Mesothelial cell of epicardium (in vitro differentiated cells): ENCODE results near the gene CNKSR3. TPM values are rescaled to one million over a fixed set of nuclear protein-coding genes. Genes with fewer than 3 reads are reported as not detected.

ENCODE experiments used
- DNase-seq, 2 experiments: peaks; one replicate each; pipeline ENCODE4 v3.0.0; 2021; ENCODE audit warnings: low spot score in 2 of 2; ENCODE audit not compliant: unreplicated experiment in 2 of 2
- H3K27ac Mint-ChIP-seq: 2 replicates; pipeline ENCODE4 v1.8.0; 2021; ENCODE audit warnings: mixed read lengths
- H3K27me3 Mint-ChIP-seq: 2 replicates; pipeline ENCODE4 v1.8.0; 2021; ENCODE audit warnings: low read depth, mixed read lengths
- H3K36me3 Mint-ChIP-seq: 2 replicates; pipeline ENCODE4 v1.8.0; 2021; ENCODE audit warnings: mixed read lengths
- H3K4me1 Mint-ChIP-seq: 2 replicates; pipeline ENCODE4 v1.8.0; 2021; ENCODE audit warnings: mixed read lengths
- H3K4me3 Mint-ChIP-seq: 2 replicates; pipeline ENCODE4 v1.8.0; 2021; ENCODE audit warnings: mild to moderate bottlenecking, moderate library complexity, mixed read lengths
- H3K9me3 Mint-ChIP-seq: 2 replicates; pipeline ENCODE4 v1.8.0; 2021; ENCODE audit warnings: mixed read lengths
- CTCF ChIP-seq: fragments of 200-600 bp; sonication (generic); IDR thresholded peaks from one replicate; pipeline ENCODE4 v1.5.0; 2021; ENCODE audit warnings: antibody characterized with exemption; ENCODE audit not compliant: unreplicated experiment
- total RNA-seq: library from RNA; stranded (reverse); gene quantifications from 3 replicates; pipeline ENCODE4 v1.2.1, GENCODE V29; 2021

The CNKSR3 gene
- total RNA-seq, 1 donor from 2014 or later = 13.4 TPM

DNA sequence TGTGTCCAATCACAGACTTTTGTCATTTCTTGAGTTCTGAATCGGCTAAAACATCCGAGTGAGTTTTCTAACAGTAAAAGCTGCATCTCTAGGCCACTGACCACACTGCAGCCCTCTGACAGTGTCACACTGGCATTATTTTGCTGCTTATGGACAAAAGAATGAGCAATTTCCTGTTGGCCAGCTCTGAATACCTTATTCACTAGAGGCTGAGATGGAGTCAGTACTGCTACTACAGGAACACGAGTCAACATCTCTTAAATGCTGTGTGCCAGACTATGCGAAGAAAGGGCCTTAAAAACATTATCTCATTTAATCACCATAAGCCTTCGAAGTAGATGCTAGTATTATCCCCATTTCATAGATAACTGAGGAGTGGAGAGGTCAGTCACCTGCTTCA, 111.4 kb downstream of the CNKSR3 start:
- H3K27ac Mint-ChIP-seq = no peak overlapping the region
- DNase-seq = no peak
- TF ChIP-seq CTCF = no peak
- H3K9me3 Mint-ChIP-seq = no peaks in the 10 kb centered on the region
- peaks cover 14% of the 10 kb centered on the region for H3K36me3 Mint-ChIP-seq
- H3K27me3 Mint-ChIP-seq = no peaks in the 10 kb centered on the region
- no peak overlapping the region for H3K4me3 Mint-ChIP-seq
- H3K4me1 Mint-ChIP-seq = peaks cover 12% of the 10 kb centered on the region

DNA sequence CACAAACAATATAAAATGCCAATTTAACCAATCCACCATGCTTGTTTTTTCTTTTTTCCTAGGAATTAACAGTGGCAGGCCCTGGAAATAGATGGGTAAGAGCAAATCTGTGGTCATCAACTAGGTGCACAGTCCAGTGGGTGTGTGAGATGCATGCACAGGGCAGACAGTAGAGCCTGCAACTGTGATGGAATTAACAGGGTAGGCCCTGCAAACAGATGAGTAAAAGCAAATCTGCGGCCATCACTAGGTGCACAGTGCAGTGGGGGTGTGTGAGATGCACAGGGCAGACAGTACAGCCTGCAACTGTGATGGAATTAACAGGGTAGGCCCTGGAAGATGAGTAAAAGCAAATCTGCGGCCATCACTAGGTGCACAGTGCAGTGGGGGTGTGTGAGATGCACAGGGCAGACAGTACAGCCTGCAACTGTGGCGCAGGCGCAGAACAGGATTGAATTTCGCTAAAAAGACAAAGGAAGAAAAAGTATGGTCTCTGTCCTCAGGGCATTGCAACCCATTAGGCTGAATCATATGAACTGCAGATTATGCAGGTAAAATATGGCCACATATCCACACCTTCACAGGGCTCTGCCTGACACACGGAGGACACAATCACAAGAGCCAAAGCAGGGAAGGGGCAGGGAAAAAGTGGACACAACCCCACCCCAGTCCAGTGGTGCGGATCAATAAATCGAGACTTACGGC, 112.8 kb downstream of the CNKSR3 start:
- no peak overlapping the region for H3K27ac Mint-ChIP-seq
- no peak for DNase-seq
- peaks cover 8% of the 10 kb centered on the region for H3K4me1 Mint-ChIP-seq
- H3K36me3 Mint-ChIP-seq = peaks cover 10% of the 10 kb centered on the region
- H3K27me3 Mint-ChIP-seq = no peaks in the 10 kb centered on the region
- no peak for TF ChIP-seq CTCF
- no peaks in the 10 kb centered on the region for H3K9me3 Mint-ChIP-seq
- no peak overlapping the region for H3K4me3 Mint-ChIP-seq

GRCh38 chr6:154395878-154396277, 114.6 kb downstream of the CNKSR3 start:
- Mint-ChIP-seq H3K36me3 (peaks cover 2% of the 10 kb centered on the region), H3K27me3 (no peaks in the 10 kb centered on the region), H3K27ac (no peak overlapping the region), H3K4me3 (no peak overlapping the region), H3K4me1 (peaks cover 6% of the 10 kb centered on the region), H3K9me3 (no peaks in the 10 kb centered on the region)
- no peak for DNase-seq
- TF ChIP-seq CTCF = no peak

- no peaks in the 10 kb centered on the region for H3K27me3 Mint-ChIP-seq
- no peak overlapping the region for H3K4me3 Mint-ChIP-seq
- H3K4me1 Mint-ChIP-seq = peaks cover 6% of the 10 kb centered on the region
- no peak for DNase-seq
- TF ChIP-seq CTCF = no peak
- H3K9me3 Mint-ChIP-seq = no peaks in the 10 kb centered on the region
- H3K27ac Mint-ChIP-seq = no peak overlapping the region
- H3K36me3 Mint-ChIP-seq = peaks cover 2% of the 10 kb centered on the region
Observed at GRCh38 chr6:154395316-154395715, 115.2 kb downstream of the CNKSR3 start.

- H3K36me3 Mint-ChIP-seq = peaks cover 5% of the 10 kb centered on the region
- DNase-seq = no peak
- no peak overlapping the region for H3K4me3 Mint-ChIP-seq
- H3K27ac Mint-ChIP-seq = no peak overlapping the region
- peaks cover 6% of the 10 kb centered on the region for H3K9me3 Mint-ChIP-seq
- H3K27me3 Mint-ChIP-seq = no peaks in the 10 kb centered on the region
- peaks cover 2% of the 10 kb centered on the region for H3K4me1 Mint-ChIP-seq
- TF ChIP-seq CTCF = no peak
Observed at GRCh38 chr6:154394571-154394970, 115.9 kb downstream of the CNKSR3 start.
